GM12878 (cell line): ENCODE data around the gene TBXAS1. TPM values are rescaled to one million over a fixed set of nuclear protein-coding genes. Genes with fewer than 3 reads are reported as not detected.

Experiments used
- ATAC-seq: fragments of 200-7000 bp; cut with Tn5 transposase; 3 replicates; pipeline ENCODE4 v1.9.1; 2020; ENCODE audit warnings: mild to moderate bottlenecking, moderate library complexity
- BruUV-seq: library from RNA; stranded (reverse); fragments of 400-500 nt; replicated peaks from 2 replicates; lab custom pipeline; 2021; lab: Mats Ljungman, UMichigan
- CTCF ChIA-PET: fragments of 300-600 bp; sonication (Branson Sonifier 250); formaldehyde crosslinking; extraction: SDS; loops from one replicate; lab custom pipeline; 2021; ENCODE audit warnings: inconsistent platforms; lab: Yijun Ruan, JAX
- POLR2A ChIA-PET: fragments of 350-600 bp; formaldehyde crosslinking; extraction: SDS; loops from one replicate; lab custom pipeline; 2021; ENCODE audit warnings: inconsistent platforms; lab: Charles Lee
- RAD21 ChIA-PET: fragments of 300-600 bp; sonication (Branson Sonifier 250); formaldehyde crosslinking; loops from one replicate; lab custom pipeline; 2023; ENCODE audit warnings: antibody characterized with exemption; ENCODE audit not compliant: unreplicated experiment; lab: Charles Lee
- SMC1A ChIA-PET: fragments of 300-600 bp; sonication (Branson Sonifier 250); formaldehyde crosslinking; loops from one replicate; lab custom pipeline; 2023; ENCODE audit not compliant: unreplicated experiment, uncharacterized antibody; lab: Charles Lee
- DNase-seq: peaks from one replicate; pipeline ENCODE4 v3.0.0-alpha.2; 2011; ENCODE audit warnings: low read depth, low spot score
- FAIRE-seq: peaks from 3 replicates; lab custom pipeline; 2011; peaks lifted over from hg19 to GRCh38; lab: Jason Lieb, UNC
- H2AFZ ChIP-seq: 2 replicates; pipeline ENCODE4 v1.6.0; 2011; ENCODE audit warnings: low read depth, low read length, control low read depth; ENCODE audit not compliant: control insufficient read depth
- H3K27ac ChIP-seq: 2 replicates; pipeline ENCODE4 v1.5.1; 2011; ENCODE audit warnings: control low read depth; ENCODE audit not compliant: control insufficient read depth, insufficient read depth
- H3K27me3 ChIP-seq, 2 experiments: replicated peaks in 1 of 2; 2 replicates each; pipeline versions ENCODE4 v1.6.0 to v1.6.1; 2011; ENCODE audit warnings: low read length in 1 of 2; ENCODE audit not compliant: control insufficient read depth in 2 of 2, insufficient read depth in 2 of 2
- H3K36me3 ChIP-seq, 2 experiments: 2 replicates each; pipeline ENCODE4 v1.5.1; 2011; ENCODE audit warnings: low read length in 1 of 2; ENCODE audit not compliant: control insufficient read depth in 2 of 2, insufficient read depth in 2 of 2
- H3K4me1 ChIP-seq: 2 replicates; pipeline ENCODE4 v1.6.1; 2011; ENCODE audit warnings: mild to moderate bottlenecking, low read length, moderate library complexity, mixed read lengths; ENCODE audit not compliant: control insufficient read depth, insufficient read depth
- H3K4me2 ChIP-seq: 2 replicates; pipeline ENCODE4 v1.6.0; 2011; ENCODE audit warnings: control low read depth; ENCODE audit not compliant: control insufficient read depth, insufficient read depth
- H3K4me3 ChIP-seq: fragments of 200-600 bp; sonication (generic); 2 replicates; pipeline ENCODE4 v1.5.1; 2016
- H3K79me2 ChIP-seq: 2 replicates; pipeline ENCODE4 v1.6.0; 2011; ENCODE audit warnings: low read length; ENCODE audit not compliant: control insufficient read depth, insufficient read depth
- H3K9ac ChIP-seq: 2 replicates; pipeline ENCODE4 v1.8.0; 2011; ENCODE audit warnings: low read length, control low read depth, mixed read lengths; ENCODE audit not compliant: control insufficient read depth, insufficient read depth
- H3K9me3 ChIP-seq: replicated peaks from 3 replicates; pipeline ENCODE4 v1.5.1; 2011; ENCODE audit warnings: mild to moderate bottlenecking, low read length; ENCODE audit not compliant: control insufficient read depth, insufficient read depth
- H4K20me1 ChIP-seq: 2 replicates; pipeline ENCODE4 v1.6.0; 2011; ENCODE audit not compliant: control insufficient read depth, insufficient read depth
- BRCA1 ChIP-seq: IDR thresholded peaks from 2 replicates; pipeline ENCODE4 v1.6.1; 2011; ENCODE audit warnings: low read depth, low read length, improper control_type of control experiment
- EED ChIP-seq: sonication (generic); IDR thresholded peaks from 2 replicates; pipeline ENCODE4 v1.6.1; 2016; ENCODE audit warnings: antibody characterized with exemption, low read depth
- ELK1 ChIP-seq: IDR thresholded peaks from 2 replicates; pipeline ENCODE4 v1.6.1; 2012; ENCODE audit warnings: low read depth, low read length, improper control_type of control experiment
- GABPA ChIP-seq: IDR thresholded peaks from 2 replicates; pipeline ENCODE4 v1.6.1; 2014; ENCODE audit warnings: antibody characterized with exemption, low read depth, mild to moderate bottlenecking, inconsistent platforms
- GATAD2B ChIP-seq: fragments of 450-650 bp; conservative IDR thresholded peaks from 2 replicates; pipeline ENCODE4 v1.6.1; 2017; ENCODE audit warnings: low read depth, mild to moderate bottlenecking, moderate library complexity
- KAT2A ChIP-seq: conservative IDR thresholded peaks from 2 replicates; pipeline ENCODE4 v1.6.1; 2011; ENCODE audit warnings: low read depth, low read length; ENCODE audit not compliant: control insufficient read depth
- MYC ChIP-seq: IDR thresholded peaks from 2 replicates; pipeline ENCODE4 v1.6.1; 2011; ENCODE audit warnings: mild to moderate bottlenecking, low read length, moderate library complexity, inconsistent platforms; ENCODE audit not compliant: insufficient read depth, insufficient replicate concordance, insufficient read length, severe bottlenecking
- PML ChIP-seq: IDR thresholded peaks from 2 replicates; pipeline ENCODE4 v1.6.1; 2012; ENCODE audit warnings: low read length, inconsistent platforms
- SMAD5 ChIP-seq: IDR thresholded peaks from 2 replicates; pipeline ENCODE4 v1.6.1; 2016; ENCODE audit warnings: antibody characterized with exemption, low read depth
- SMARCA5 ChIP-seq: fragments of 450-650 bp; IDR thresholded peaks from 2 replicates; pipeline ENCODE4 v1.6.1; 2017; ENCODE audit warnings: mild to moderate bottlenecking
- SREBF1 ChIP-seq: IDR thresholded peaks from 2 replicates; pipeline ENCODE4 v1.6.1; 2012; ENCODE audit warnings: mild to moderate bottlenecking, low read length
- ZNF274 ChIP-seq: IDR thresholded peaks from one replicate; pipeline ENCODE4 v1.8.0; 2011; ENCODE audit not compliant: insufficient read length, insufficient read depth
- in situ Hi-C: fragments of 300-500 bp; cut with MboI; formaldehyde crosslinking; loops from 9 replicates; pipeline ENCODE4 v1.14.3; 2018; ENCODE audit warnings: mixed read lengths
- intact Hi-C: fragments of 100-400 bp; cut with micrococcal nuclease; formaldehyde crosslinking; loops from one replicate; pipeline ENCODE4 v1.14.2; 2022; ENCODE audit not compliant: unreplicated experiment
- polyA plus RNA-seq, 11 experiments: library from polyadenylated mRNA; depleted of rRNA in 4 of 11; unstranded in 6 of 11; stranded (reverse) in 5 of 11; fragments of >200 nt; fragmentation: Nextera tagmentation in 4 of 11; fragmentation: Illumina TruSeq in 1 of 11; extraction: Ambion mirVana in 4 of 11; extraction: Trizol in 1 of 11; gene quantifications; 1 replicate in 1 of 11; 2 replicates in 10 of 11; pipeline versions ENCODE4 v1.2.1 to v1.2.3, GENCODE V29; 2011 to 2016; ENCODE audit warnings: inconsistent platforms in 2 of 11, missing spikeins in 2 of 11, low read depth in 1 of 11
- total RNA-seq, 4 experiments: library from RNA; depleted of rRNA in 3 of 4; stranded (reverse); fragments of >200 nt in 3 of 4; fragmentation: Illumina TruSeq in 1 of 4; extraction: Trizol in 1 of 4; gene quantifications; 2 replicates each; pipeline versions ENCODE4 v1.2.1 to v1.2.3, GENCODE V29; 2013 to 2021
- TF ChIP-seq, protein P1 (sequence below): IDR thresholded peaks from 2 replicates; pipeline ENCODE4 v1.6.1; 2012; ENCODE audit warnings: low read depth, low read length, improper control_type of control experiment
- TF ChIP-seq, protein P2 (sequence below): fragments of 450-650 bp; formaldehyde crosslinking; IDR thresholded peaks from 2 replicates; pipeline ENCODE4 v1.4.0; 2022; ENCODE audit warnings: mild to moderate bottlenecking, moderate library complexity

Gene TBXAS1
- total and polyA plus RNA-seq, 10 of the 15 experiments (the other 5 are each of a cell fraction or from before 2014, with no cell fraction given), result 1.5 to 32.7 (median 16.3) TPM

GRCh38 chr7:139968931-139969330 lies 139.9 kb downstream of the TBXAS1 start:
- SMC1A ChIA-PET, result interaction anchor here (1.2 kb wide), 1 partner anchor 133 kb away, joined by 3 read pairs; no protein-coding TSS in a partner anchor
- Histone ChIP-seq H3K9ac (no peak overlapping the region), H3K4me3 (no peak overlapping the region), H4K20me1 (no peaks in the 10 kb centered on the region), H3K9me3 (no peaks in the 10 kb centered on the region), H3K79me2 (no peaks in the 10 kb centered on the region), H3K4me1 (no peaks in the 10 kb centered on the region), H3K27me3 (no peaks in the 10 kb centered on the region; a peak in 1 of 4 replicates), H3K36me3 (no peaks in the 10 kb centered on the region), H3K4me2 (no peak overlapping the region), H3K27ac (no peak overlapping the region), H2AFZ (no peak overlapping the region)
- POLR2A ChIA-PET, result interaction anchor here (0.7 kb wide), 1 partner anchor 7 kb away, joined by 3 read pairs; no protein-coding TSS in a partner anchor
- CTCF ChIA-PET, result interaction anchor here (0.6 to 0.7 kb wide), 2 partner anchors 186 to 322 kb away, joined by 3 read pairs; no protein-coding TSS in a partner anchor
- RAD21 ChIA-PET, result no interaction called here
- no peak for FAIRE-seq
- BruUV-seq, result no TSS peak
- intact Hi-C loops (no loop called here), in situ Hi-C loops (no loop called here)
- no peak for DNase-seq
- TF ChIP-seq GABPA (no peak), BRCA1 (no peak), ZNF274 (no peak), KAT2A (no peak)
- ATAC-seq, result no peak

- Histone ChIP-seq H3K4me2 (no peak overlapping the region), H3K4me3 (no peak overlapping the region), H3K36me3 (no peaks in the 10 kb centered on the region), H3K4me1 (no peaks in the 10 kb centered on the region), H3K27me3 (no peaks in the 10 kb centered on the region; a peak in 1 of 4 replicates), H3K27ac (no peak overlapping the region), H3K9me3 (no peaks in the 10 kb centered on the region), H2AFZ (no peak overlapping the region), H3K9ac (no peak overlapping the region), H4K20me1 (no peaks in the 10 kb centered on the region), H3K79me2 (no peaks in the 10 kb centered on the region)
- ChIA-PET POLR2A (no interaction called here), SMC1A (interaction anchor here (1.1 kb wide), 1 partner anchor 88 kb away, joined by 4 read pairs; no protein-coding TSS in a partner anchor), RAD21 (no interaction called here), CTCF (no interaction called here)
- in situ Hi-C loops (no loop called here), intact Hi-C loops (no loop called here)
- FAIRE-seq, result no peak
- no TSS peak for BruUV-seq
- DNase-seq, result no peak
- ATAC-seq, result no peak
- no peak for TF ChIP-seq MYC
- TF ChIP-seq PML, result no peak
- TF ChIP-seq, protein P1, sequence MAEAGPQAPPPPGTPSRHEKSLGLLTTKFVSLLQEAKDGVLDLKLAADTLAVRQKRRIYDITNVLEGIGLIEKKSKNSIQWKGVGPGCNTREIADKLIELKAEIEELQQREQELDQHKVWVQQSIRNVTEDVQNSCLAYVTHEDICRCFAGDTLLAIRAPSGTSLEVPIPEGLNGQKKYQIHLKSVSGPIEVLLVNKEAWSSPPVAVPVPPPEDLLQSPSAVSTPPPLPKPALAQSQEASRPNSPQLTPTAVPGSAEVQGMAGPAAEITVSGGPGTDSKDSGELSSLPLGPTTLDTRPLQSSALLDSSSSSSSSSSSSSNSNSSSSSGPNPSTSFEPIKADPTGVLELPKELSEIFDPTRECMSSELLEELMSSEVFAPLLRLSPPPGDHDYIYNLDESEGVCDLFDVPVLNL, result no peak
- TF ChIP-seq GATAD2B, result no peak
- TF ChIP-seq EED, result no peak
- TF ChIP-seq SREBF1, result no peak
- TF ChIP-seq, protein P2, sequence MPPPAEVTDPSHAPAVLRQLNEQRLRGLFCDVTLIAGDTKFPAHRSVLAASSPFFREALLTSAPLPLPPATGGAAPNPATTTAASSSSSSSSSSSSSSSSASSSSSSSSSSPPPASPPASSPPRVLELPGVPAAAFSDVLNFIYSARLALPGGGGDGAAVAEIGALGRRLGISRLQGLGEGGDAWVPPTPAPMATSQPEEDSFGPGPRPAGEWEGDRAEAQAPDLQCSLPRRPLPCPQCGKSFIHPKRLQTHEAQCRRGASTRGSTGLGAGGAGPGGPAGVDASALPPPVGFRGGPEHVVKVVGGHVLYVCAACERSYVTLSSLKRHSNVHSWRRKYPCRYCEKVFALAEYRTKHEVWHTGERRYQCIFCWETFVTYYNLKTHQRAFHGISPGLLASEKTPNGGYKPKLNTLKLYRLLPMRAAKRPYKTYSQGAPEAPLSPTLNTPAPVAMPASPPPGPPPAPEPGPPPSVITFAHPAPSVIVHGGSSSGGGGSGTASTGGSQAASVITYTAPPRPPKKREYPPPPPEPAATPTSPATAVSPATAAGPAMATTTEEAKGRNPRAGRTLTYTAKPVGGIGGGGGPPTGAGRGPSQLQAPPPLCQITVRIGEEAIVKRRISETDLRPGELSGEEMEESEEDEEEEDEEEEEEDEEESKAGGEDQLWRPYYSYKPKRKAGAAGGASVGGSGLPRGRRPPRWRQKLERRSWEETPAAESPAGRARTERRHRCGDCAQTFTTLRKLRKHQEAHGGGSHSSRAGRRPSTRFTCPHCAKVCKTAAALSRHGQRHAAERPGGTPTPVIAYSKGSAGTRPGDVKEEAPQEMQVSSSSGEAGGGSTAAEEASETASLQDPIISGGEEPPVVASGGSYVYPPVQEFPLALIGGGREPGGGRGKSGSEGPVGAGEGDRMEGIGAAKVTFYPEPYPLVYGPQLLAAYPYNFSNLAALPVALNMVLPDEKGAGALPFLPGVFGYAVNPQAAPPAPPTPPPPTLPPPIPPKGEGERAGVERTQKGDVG (CRISPR knock-in tag), result no peak
- TF ChIP-seq SMARCA5, result no peak
- no peak for TF ChIP-seq ELK1
- no peak for TF ChIP-seq SMAD5
- no peak for TF ChIP-seq BRCA1
Measured at GRCh38 chr7:139972029-139972428, 143.0 kb downstream of the TBXAS1 start.
